ELR (cell line): ENCODE data around the gene AASS.

Experiments used
- DNase-seq: peaks from one replicate; pipeline ENCODE4 v3.0.0-alpha.2; 2015; ENCODE audit warnings: low read depth

Gene AASS

DNA sequence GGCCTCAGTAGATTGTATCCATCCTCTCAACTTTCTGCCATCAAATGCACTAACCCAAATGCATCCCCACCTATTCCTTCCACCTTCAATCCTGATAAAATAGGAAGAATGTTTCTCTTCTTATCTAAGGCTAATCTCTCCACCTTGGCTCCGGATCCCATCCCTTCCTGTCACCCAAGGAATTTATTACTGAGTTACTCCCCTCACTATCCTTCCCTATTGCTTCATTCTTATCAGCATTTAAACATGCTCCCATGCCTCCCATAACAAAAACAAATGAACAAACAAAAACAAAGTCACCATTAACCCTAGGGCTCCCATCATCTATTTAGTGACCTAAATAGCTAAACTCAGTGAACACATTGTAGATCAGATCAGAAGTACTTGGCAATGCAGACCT, 25.3 kb downstream of the AASS start:
- no peak for DNase-seq

DNA sequence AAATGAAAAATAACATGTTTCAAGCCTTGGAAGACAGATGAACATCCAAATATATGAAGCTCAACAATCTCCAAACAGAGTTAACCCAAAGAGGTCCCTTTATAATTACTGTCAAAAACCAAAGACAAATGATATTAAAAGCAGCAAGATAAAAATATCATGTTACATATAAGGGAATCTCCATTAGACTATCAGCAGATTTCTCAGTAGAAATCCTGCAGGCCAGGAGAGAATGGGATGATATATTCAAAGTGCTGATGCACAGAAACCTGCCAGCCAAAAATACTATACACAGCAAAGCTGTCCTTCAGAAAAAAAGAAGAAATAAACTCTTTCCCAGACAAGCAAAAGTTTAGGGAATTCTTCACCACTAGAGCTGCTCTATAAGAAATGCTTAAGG, 41.0 kb downstream of the AASS start:
- no peak for DNase-seq

DNA sequence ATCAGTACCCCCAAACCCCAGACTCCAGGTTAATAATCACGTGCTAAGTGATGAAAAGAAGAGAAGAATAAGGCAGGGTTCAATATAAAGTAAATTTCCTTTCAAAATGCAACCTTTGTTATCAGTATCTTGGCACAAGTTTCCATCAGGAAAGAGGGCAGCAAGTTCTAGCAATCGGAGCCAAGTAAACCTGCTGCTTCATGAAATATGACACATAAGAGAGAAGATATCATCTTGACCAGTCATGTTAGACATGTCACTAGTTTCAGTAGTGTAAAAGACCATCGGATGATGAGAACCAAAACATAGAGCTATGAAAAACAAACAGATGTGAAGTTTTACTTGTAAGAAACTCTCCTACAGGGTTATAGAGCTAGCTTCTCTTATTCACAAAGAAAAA, 44.0 kb downstream of the AASS start:
- DNase-seq, result no peak

DNA sequence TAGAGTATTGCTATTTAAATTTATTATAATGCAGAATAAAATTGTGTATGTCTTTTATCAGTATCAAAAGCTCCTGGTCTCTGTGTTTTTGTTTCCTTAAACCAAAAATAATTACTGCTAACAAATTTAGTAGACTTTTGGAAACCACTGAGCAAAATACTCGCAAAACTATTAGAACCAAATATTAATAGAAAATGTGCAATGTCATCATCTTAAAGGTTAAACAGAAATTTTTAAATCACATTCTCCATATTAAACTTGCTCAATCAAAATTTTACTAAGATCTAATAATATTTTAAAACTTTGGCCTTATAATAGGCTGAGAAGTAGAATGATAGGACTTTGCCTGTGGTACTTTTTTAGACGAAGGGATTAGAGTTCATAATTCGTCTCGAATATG, 48.4 kb downstream of the AASS start:
- no peak for DNase-seq

- no peak for DNase-seq
Observed at GRCh38 chr7:122094549-122094948, 49.5 kb downstream of the AASS start.

DNA sequence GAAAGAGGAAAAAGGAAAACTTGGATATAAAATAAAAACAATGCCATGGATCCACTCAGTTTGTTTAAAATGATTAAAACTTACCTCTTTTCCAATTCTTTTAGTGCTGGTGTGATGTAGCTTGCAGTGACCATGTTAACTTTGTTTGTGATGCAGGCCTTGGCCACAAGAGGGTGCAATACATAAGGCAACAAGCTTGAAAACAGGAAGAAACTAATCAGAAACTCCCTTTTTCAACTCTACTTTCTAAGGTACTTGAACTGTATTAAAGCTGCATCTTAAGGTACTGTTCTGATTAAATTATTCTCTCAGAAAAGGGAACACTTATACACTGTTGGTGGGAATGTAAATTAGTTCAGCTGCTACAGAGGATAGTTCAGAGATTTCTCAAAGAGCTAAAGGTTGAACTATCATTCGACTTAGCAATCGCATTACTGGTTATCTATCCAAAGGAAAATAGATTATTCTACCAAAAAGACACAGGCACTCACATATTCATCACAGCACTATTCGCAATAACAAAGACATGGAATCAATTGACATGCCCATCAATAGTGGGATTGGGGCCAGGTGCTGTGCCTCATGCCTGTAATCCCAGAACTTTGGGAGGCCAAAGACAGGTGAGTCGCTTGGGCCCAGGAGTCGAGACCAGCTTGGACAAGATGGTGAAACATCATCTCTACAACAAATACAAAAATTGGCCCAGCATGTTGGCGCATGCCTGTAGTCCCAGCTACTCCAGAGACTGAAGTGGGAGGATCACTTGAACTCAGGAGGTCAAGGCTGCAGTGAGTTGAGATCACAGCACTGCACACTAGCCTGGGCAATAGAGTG, 50.9 kb downstream of the AASS start:
- DNase-seq, result peak; percentile 68

GRCh38 chr7:122082670-122083069, 61.4 kb downstream of the AASS start:
- no peak for DNase-seq

GRCh38 chr7:122082160-122082559, 61.9 kb downstream of the AASS start:
- no peak for DNase-seq

- no peak for DNase-seq
Observed at GRCh38 chr7:122073635-122074034, 70.4 kb downstream of the AASS start.

- no peak for DNase-seq
Observed at GRCh38 chr7:122072924-122073599, 71.0 kb downstream of the AASS start.

DNA sequence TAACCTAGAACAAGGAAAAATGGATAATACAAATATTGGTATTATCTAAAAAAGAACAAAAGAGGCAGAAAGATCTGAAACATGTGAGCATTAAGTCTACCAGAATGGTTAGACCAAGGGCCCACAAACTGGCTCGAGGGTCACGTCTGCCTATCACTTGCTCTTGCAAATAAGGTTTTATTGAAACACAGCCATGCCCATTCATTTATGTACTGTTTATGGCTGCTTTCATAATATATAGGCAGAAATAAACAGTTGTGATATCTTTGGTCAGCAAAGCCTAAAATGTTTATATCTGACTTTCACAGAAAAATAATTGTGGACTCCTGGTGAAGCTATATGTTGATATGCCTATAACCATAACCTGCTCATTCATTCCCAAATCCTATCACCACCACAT, 71.8 kb downstream of the AASS start:
- no peak for DNase-seq

DNA sequence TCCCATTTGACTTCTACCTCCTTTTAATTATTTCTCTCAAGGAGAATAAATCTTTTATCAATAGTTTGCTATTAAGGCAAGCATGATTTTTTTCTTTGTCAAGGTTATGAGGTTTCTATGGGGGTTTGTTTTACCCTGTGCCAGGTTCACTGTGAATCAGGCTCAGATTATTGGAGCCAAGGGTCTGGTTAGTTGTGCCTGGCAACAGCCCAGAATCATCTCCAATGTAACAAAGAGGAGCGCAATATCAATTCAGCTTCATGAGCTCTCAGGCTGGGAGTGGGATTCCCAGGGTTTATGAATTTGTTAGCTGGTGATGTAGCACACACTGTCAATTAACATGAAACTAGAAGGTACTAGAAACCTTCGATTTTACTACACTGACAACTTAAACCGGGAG, 73.2 kb downstream of the AASS start:
- no peak for DNase-seq

DNA sequence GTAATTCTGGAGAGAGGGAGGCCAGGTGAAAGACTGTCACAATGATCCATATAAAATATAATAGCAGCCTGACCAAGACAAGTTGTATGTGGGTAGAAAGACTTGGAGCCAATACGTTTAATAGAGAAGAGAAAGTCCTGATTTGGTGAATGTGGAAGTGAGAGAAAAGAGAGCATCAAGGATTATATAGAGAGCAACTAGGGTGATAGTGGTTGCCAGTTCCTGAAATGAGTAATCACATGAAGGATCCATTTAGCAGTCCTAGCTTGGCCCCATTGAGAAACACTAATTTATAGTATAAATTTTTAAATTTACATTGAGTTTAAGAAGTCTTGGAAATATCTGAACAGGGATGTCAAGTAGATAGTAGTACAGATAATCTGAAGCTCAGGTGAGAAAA, 74.0 kb downstream of the AASS start:
- DNase-seq, result no peak

GRCh38 chr7:122068999-122069398, 75.0 kb downstream of the AASS start:
- no peak for DNase-seq

- no peak for DNase-seq
Observed at GRCh38 chr7:122068046-122068445, 76.0 kb downstream of the AASS start.

DNA sequence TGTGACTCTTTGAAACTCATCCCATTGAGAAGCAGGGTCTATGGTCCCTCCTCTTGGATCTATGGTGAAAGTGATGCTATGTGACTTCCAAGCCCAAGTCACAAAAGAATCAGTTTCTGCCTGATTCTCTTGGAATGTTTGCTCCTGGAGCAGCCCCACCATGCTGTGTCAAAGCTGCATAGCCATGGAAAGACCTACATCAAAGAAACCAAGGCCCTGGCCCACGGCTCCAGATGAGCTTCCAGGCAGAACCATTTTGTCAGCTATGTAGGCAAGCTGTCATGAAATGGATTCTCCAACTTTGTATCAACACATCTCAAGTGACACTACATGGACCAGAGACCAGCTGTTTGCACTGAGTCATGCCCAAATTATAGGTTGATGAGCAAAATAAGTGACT, 77.0 kb downstream of the AASS start:
- DNase-seq, result no peak

GRCh38 chr7:122064971-122065370, 79.1 kb downstream of the AASS start:
- no peak for DNase-seq

GRCh38 chr7:122063146-122063545, 80.9 kb downstream of the AASS start:
- no peak for DNase-seq

DNA sequence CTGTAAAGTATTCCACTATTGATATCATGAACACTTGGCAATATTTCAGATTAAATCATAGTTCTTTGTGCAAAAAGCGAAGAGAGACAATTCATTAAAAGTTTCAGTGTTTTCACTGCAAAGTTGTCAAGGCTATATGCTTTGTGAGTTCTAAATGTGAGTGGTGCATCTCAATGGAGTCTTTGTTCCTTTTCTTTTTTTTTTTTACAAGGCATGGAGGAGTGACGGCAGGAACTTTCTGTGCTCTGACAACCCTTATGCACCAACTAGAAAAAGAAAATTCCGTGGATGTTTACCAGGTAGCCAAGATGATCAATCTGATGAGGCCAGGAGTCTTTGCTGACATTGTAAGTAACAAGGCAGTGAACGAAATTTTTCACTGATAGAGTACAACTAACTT, 84.5 kb downstream of the AASS start:
- DNase-seq, result no peak

DNA sequence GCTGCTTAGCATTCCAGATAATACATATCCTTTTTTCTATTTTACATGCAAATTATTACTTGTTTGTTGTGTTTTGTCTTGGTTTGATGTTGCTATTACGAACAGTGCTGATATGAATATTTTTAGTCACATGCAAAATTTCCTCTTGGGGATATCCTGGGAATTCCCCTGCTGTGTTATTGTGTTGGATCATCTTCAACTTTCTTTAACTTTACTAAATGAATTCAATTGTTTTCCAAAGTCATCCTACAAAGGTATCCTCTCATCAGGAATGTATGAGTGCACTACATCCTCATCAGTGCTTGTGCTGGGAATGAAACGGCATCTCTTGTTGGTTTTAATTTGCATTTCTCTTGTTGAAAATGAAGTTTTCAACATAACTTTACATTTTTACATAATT, 87.1 kb downstream of the AASS start:
- DNase-seq, result peak; percentile 30

GRCh38 chr7:122055073-122055472, 89.0 kb downstream of the AASS start:
- peak; percentile 43 for DNase-seq

DNA sequence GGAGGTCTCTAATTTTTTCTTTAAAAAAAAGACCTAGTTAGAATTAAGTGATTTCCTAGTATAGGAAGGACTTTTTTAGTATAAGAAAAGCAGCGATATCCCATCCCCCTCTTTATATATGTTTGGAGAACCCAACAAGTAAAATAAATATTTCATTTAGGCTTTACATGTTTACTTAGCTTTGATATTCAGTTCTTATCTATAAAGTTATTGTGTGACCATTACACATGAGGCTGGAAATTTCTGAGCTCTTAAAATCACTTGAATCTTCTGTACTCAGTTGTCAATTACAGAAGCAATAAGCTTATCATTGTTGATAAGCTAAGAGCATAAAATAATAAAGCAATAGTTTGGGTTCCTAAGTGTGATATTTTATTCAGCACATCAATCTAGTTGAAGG, 89.7 kb downstream of the AASS start:
- no peak for DNase-seq

DNA sequence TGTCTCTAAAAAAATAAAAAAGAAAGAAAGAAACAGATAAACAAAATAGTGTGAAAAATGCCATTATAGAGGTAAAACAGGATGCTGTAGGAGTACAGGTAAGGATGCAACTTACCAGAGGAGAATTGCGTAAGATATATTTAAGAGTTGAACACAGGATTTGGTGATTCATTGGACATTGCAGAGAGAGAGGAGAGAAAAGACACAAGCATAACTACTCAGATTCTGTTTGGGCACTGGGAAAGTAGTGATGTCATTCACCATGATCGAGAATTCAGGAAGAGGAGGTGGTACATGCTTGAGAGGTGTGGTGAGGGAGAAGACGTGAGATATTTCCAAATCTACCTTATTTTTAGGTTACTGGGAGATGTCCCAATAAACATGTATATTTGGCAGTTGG, 97.6 kb downstream of the AASS start:
- no peak for DNase-seq

DNA sequence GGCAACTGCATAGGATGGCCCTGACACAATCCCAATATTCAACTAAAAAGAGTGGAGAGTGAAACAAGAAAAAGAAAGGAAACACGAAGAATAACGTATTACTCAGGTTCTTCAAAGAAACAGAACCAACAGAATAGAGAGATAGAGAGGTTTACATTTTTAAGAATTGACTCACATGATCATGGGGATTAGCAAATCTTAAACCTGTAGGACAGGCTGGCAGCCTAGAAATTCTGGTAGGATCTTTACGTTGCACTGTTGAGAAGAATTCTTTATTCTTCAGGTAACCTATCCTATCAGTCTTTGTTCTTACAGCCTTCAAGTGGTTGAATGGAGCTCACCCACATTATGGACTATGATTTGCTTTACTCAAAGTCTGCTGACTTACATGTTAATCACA, 103.9 kb downstream of the AASS start:
- DNase-seq, result peak; percentile 4
